ENCODE measurements around the gene ESCO1. TPM values are rescaled to one million over a fixed set of nuclear protein-coding genes. Genes with fewer than 3 reads are reported as not detected.

ESCO1 gene
- total RNA-seq, 1 donor = 15.6 TPM

DNA sequence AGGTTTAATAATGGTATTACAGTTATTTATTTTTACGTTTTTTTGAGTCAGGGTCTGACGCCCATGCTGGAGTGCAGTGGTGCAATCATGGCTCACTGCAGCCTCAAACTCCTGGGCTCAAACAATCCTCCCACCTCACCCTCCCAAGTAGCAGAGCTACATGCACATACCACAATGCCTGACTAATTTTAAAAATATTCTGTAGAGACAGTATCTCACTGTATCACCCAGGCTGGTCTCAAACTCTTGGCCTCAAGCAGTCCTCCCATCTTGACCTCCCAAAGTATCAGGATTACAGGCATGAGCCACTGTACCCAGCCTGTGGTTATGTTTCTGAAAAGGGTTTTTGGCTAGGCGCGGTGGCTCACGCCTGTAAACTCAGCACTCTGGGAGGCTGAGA is 120.8 kb downstream of the ESCO1 start:
- no peak for DNase-seq (ENCODE audit: low read depth)
- TF ChIP-seq, protein P1, sequence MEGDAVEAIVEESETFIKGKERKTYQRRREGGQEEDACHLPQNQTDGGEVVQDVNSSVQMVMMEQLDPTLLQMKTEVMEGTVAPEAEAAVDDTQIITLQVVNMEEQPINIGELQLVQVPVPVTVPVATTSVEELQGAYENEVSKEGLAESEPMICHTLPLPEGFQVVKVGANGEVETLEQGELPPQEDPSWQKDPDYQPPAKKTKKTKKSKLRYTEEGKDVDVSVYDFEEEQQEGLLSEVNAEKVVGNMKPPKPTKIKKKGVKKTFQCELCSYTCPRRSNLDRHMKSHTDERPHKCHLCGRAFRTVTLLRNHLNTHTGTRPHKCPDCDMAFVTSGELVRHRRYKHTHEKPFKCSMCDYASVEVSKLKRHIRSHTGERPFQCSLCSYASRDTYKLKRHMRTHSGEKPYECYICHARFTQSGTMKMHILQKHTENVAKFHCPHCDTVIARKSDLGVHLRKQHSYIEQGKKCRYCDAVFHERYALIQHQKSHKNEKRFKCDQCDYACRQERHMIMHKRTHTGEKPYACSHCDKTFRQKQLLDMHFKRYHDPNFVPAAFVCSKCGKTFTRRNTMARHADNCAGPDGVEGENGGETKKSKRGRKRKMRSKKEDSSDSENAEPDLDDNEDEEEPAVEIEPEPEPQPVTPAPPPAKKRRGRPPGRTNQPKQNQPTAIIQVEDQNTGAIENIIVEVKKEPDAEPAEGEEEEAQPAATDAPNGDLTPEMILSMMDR (IDR thresholded peaks at IDR 0.05; ENCODE audit: insufficient read depth, low read length) = no peak

More for the DNA sequence above, 120.8 kb downstream of the ESCO1 start:
- H3K4me3 ChIP-seq (ENCODE audit: low read depth, low read length) = no peak overlapping the region

Other genes starting within 250 kb of the ESCO1 start
- gene SNRPD1, start 11.6 kb upstream of the ESCO1 start, total RNA-seq (ENCODE audit: low replicate concordance) = 15.1 and 78.2 TPM in 2 replicates
- 1.1 and 5.5 TPM in 2 replicates for gene ABHD3, start 104.1 kb upstream of the ESCO1 start, total RNA-seq (ENCODE audit: low replicate concordance)
- 47.0 and 111 TPM in 2 replicates for gene MIB1, start 140.1 kb upstream of the ESCO1 start, total RNA-seq (ENCODE audit: low replicate concordance)

All from fibroblast of the aortic adventitia (primary cell).